Measurements from ENCODE around the gene CMYA5.

- TF ChIP-seq POLR2AphosphoS5 (IDR thresholded peaks at IDR 0.05): no peak
- TF ChIP-seq CTCF (IDR thresholded peaks at IDR 0.05): no peak
These were observed 65.4 kb downstream of the CMYA5 start for GRCh38 chr5:79754865-79755555.

Measured in breast epithelium (tissue), 3 donors.